ENCODE measurements around the gene NUMA1.

The NUMA1 gene

DNA sequence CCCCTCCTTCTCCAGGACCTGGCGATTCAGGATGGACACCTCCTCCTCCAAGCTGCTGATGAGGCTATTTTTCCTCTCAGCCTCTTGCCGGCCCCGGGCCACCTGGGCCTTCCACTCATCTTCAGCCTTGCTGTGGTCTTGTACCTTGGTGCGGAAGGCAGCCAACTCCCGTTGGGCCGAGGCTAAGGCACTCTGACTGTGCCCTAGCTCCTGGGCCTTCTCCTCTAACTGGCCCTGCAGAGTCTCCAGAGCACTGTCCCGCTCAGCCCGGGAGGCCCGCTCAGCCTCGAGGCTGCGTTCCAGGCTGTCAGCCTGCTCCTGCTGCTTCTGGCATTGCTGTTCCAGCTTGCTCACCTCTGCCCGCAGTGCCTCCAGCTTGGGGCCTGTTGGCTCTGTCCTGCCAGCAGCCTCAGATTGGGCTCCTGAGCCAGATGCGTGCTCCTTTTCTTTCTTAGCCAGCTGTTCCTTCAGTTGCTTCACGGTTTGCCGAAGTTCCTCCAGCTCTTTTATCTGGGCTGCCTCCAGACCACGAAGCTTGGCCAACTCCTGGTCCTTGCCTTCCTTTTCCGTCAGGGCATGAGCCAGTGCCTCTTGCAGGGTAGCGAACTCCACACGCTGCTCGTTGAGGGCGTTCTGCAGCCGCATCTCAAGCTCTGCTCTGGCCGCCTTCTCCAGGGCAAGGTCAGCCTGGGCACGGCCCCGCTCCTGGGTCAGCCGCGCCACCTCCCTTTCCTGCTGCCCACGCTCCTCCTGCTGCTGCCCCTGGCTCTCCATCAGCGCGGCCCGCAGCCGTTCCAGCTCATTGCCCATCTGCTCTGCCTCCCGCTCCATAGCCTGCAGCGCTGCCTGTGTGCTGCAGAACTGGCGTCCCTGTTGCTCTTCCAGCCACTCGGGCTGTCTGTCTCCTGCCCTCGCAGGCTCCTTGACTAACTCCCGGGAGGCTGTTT is 66.3 kb downstream of the NUMA1 start:
- TF ChIP-seq POLR2AphosphoS5 (IDR thresholded peaks at IDR 0.05; ENCODE audit: low read depth) (no peak), SPI1 (IDR thresholded peaks at IDR 0.05; ENCODE audit: borderline replicate concordance, low read depth) (no peak), GABPA (IDR thresholded peaks at IDR 0.05; ENCODE audit: low read depth) (no peak)
- TF ChIP-seq, protein P1, sequence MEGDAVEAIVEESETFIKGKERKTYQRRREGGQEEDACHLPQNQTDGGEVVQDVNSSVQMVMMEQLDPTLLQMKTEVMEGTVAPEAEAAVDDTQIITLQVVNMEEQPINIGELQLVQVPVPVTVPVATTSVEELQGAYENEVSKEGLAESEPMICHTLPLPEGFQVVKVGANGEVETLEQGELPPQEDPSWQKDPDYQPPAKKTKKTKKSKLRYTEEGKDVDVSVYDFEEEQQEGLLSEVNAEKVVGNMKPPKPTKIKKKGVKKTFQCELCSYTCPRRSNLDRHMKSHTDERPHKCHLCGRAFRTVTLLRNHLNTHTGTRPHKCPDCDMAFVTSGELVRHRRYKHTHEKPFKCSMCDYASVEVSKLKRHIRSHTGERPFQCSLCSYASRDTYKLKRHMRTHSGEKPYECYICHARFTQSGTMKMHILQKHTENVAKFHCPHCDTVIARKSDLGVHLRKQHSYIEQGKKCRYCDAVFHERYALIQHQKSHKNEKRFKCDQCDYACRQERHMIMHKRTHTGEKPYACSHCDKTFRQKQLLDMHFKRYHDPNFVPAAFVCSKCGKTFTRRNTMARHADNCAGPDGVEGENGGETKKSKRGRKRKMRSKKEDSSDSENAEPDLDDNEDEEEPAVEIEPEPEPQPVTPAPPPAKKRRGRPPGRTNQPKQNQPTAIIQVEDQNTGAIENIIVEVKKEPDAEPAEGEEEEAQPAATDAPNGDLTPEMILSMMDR (IDR thresholded peaks at IDR 0.05; ENCODE audit: insufficient read depth, low read length): no peak
- TF ChIP-seq, protein P2, sequence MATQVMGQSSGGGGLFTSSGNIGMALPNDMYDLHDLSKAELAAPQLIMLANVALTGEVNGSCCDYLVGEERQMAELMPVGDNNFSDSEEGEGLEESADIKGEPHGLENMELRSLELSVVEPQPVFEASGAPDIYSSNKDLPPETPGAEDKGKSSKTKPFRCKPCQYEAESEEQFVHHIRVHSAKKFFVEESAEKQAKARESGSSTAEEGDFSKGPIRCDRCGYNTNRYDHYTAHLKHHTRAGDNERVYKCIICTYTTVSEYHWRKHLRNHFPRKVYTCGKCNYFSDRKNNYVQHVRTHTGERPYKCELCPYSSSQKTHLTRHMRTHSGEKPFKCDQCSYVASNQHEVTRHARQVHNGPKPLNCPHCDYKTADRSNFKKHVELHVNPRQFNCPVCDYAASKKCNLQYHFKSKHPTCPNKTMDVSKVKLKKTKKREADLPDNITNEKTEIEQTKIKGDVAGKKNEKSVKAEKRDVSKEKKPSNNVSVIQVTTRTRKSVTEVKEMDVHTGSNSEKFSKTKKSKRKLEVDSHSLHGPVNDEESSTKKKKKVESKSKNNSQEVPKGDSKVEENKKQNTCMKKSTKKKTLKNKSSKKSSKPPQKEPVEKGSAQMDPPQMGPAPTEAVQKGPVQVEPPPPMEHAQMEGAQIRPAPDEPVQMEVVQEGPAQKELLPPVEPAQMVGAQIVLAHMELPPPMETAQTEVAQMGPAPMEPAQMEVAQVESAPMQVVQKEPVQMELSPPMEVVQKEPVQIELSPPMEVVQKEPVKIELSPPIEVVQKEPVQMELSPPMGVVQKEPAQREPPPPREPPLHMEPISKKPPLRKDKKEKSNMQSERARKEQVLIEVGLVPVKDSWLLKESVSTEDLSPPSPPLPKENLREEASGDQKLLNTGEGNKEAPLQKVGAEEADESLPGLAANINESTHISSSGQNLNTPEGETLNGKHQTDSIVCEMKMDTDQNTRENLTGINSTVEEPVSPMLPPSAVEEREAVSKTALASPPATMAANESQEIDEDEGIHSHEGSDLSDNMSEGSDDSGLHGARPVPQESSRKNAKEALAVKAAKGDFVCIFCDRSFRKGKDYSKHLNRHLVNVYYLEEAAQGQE (IDR thresholded peaks at IDR 0.05; ENCODE audit: insufficient replicate concordance, low read depth): no peak
- H3K27ac ChIP-seq (replicated peaks): no peak overlapping the region
- H3K27me3 ChIP-seq (ENCODE audit: insufficient read depth, poor library complexity, severe bottlenecking): no peaks in the 10 kb centered on the region
- no peak overlapping the region for H3K4me3 ChIP-seq (replicated peaks; ENCODE audit: insufficient read depth, low read length)
- no peak for DNase-seq (ENCODE audit: low read depth in 1 of 2, low spot score in 1 of 2)

DNA sequence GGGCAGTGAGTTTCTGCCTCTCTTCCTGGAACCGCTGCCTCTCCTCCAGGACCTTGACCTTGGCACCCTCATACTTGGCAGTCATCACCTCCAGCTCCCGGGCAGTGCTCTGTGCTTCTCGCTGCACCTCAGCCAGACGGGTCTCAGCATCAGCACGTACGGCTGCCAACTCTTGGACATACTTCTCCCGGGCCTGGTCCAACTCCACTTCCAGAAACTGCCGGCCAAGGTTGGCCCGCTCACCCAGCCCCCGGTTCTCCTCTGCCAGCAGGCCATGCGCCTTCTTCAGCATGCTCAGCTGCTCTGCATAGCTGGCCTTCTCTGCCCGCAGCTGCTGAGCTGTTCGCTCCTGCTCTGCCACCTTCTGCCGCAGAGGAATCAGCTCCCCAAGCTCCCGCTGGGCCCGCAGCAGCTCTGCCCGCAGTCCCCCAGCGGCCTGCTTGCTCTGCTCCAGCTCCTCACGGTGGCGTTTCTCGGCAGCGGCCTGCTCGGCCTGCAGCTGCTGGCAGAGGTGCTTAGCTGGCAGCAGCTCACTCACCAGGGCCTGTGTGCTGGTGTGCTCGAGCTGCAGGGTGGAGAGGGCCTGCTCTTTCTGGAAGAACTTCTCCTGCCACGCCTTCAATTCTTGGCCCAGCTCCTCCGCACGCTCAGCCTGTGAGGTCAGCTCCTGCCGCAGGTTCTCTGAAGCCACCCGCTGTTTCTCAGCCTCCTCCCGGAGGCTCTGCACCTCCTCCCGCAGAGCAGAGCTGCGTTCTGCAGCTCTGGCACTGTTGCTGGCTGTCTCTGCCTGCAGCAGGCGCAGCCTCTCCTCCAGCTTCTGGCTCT is 67.2 kb downstream of the NUMA1 start:
- H3K4me3 ChIP-seq (replicated peaks; ENCODE audit: insufficient read depth, low read length): no peak overlapping the region
- H3K27me3 ChIP-seq (ENCODE audit: insufficient read depth, poor library complexity, severe bottlenecking): no peaks in the 10 kb centered on the region
- no peak for DNase-seq (ENCODE audit: low read depth in 1 of 2, low spot score in 1 of 2)
- TF ChIP-seq, protein P2 (IDR thresholded peaks at IDR 0.05; ENCODE audit: insufficient replicate concordance, low read depth): no peak
- TF ChIP-seq SPI1 (IDR thresholded peaks at IDR 0.05; ENCODE audit: borderline replicate concordance, low read depth) (no peak), GABPA (IDR thresholded peaks at IDR 0.05; ENCODE audit: low read depth) (no peak), POLR2AphosphoS5 (IDR thresholded peaks at IDR 0.05; ENCODE audit: low read depth) (no peak)
- TF ChIP-seq, protein P1 (IDR thresholded peaks at IDR 0.05; ENCODE audit: insufficient read depth, low read length): no peak
- H3K27ac ChIP-seq (replicated peaks): no peak overlapping the region

- DNase-seq (ENCODE audit: low read depth in 1 of 2, low spot score in 1 of 2): no peak
- H3K27me3 ChIP-seq (ENCODE audit: insufficient read depth, poor library complexity, severe bottlenecking): no peaks in the 10 kb centered on the region
Measured at GRCh38 chr11:72012091-72012630, 68.2 kb downstream of the NUMA1 start.

More at GRCh38 chr11:72012091-72012630, 68.2 kb downstream of the NUMA1 start:
- no peak overlapping the region for H3K4me3 ChIP-seq (replicated peaks; ENCODE audit: insufficient read depth, low read length)
- H3K27ac ChIP-seq (replicated peaks): no peak overlapping the region
- no peak for TF ChIP-seq POLR2AphosphoS5 (IDR thresholded peaks at IDR 0.05; ENCODE audit: low read depth)

Measured in HL-60 (cell line).